NCI-H446 (cell line): ENCODE measurements around the gene NAE1.

Source experiments
- DNase-seq, 2 experiments: peaks; one replicate each; lab custom pipeline; 2025; lab: John Stamatoyannopoulos, UW

The NAE1 gene

GRCh38 chr16:66850115-66850815 is 19.5 kb upstream of the NAE1 start:
- no peak for DNase-seq

DNA sequence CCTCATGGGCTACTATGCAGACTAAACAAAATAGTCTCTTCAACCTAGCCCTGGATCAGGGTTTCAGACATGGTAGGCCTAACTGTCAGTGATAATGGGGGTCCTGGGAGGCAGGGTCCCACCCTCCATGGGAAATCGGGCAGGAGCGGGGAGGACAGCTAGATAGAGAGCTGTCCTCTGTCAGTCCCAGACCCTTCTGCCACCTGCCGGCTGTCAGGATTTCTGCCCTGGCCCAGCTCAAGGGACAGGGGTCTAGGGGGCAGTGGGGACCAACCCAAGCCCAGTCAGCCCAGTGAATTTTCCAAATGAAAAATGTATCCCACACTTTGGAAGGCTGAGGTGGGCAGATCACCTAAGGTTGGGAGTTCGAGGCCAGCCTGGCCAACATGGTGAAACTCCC is 18.8 kb upstream of the NAE1 start:
- no peak for DNase-seq

DNA sequence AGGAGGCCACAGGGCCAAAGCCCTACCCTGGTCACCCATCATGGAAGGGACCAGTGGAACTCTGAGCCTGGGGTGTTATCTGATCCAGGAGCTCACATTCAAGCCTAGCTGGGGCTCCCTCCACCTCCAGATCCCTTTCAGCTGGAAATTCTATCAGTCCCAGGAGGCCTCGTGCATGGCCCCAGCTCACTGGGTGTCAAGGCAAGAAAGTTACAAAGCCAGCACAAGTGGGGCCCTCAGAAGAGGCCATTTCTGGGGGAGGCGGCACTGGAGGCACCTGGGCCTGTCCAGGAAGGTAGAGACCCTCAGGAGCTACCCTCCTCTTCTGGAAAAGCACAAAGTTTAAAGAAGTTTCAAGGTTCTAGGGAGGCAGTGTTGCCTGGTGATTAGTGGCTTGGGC is 18.2 kb upstream of the NAE1 start:
- no peak for DNase-seq

DNA sequence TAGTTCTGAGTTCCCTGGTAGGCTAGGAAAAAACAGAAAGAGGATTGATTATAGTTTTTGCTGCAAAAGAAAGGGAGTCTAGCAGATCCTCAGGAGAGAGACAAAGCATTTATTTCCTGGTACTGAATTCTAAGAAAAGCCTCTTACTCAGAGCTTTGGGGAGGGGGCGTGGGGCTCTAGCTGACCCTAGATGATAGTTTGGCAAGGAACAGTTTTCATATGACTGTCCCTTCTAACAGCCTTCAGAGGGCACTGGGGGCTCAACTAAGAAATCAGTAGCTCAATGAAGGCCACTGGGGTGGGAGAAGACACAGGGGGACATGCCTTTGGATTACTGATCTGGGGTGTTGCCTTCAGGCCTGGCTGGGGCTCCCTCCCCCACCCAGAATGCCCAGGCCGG is 17.4 kb upstream of the NAE1 start:
- no peak for DNase-seq

GRCh38 chr16:66847533-66848067 is 16.8 kb upstream of the NAE1 start:
- DNase-seq = no peak

DNA sequence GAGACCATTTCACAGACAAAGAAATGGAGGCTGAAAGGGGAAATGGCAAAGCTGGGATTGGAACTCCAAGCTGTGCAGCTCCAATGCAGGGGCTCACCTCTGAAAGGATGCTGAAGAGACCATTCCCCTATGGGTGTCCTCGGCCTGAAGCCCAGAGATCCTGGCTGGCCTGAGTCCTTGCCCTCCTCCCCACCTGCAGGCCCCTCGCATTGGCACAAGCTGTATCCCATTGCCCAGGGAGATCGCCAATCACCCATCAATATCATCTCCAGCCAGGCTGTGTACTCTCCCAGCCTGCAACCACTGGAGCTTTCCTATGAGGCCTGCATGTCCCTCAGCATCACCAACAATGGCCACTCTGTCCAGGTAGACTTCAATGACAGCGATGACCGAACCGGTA is 16.1 kb upstream of the NAE1 start:
- no peak for DNase-seq

GRCh38 chr16:66846266-66846665 is 15.5 kb upstream of the NAE1 start:
- DNase-seq = no peak

DNA sequence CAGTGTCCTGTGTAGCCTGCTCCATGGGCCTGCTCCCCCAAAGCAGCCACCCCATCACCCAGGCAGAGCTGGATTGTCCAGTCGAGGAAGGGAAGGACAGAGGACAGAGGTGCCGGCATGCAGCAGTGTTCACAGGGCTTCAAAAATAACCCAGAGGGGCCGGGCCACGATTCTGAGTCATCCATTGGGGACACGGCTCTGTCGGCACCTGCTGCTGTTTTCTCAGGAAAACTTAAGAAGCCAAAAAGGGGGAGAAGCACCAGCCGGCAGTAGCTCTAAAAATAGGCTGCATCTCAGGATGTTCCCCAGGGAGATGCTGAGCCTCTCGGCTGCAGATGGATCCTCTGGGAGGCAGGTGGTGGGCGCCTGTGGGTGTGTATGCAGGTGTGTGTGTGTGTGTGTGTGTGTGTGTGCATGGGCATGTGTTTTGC is 15.0 kb upstream of the NAE1 start:
- peak in 1 of 2 experiments; percentile 26 for DNase-seq

DNA sequence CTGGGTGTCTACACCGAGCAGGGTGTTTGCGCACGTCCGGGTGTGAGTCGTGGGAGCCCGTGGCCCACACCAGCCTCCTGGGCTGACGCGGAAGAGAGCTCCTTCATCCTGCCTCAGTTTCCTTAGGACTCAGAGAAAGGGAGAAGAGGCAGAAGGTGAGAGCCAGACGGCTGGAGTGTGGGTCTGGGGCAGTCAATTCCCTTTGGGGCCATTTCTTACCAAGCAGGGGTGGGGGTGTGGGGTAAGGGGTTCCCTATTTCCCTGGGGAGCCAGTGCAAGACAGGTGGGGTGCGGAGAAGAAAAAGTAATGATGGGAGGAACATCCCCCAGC is 14.3 kb upstream of the NAE1 start:
- DNase-seq = no peak

GRCh38 chr16:66844342-66845079 is 13.7 kb upstream of the NAE1 start, which contains the start of gene CA7:
CA7 (plus strand) TSS chr16:66844414; CDS start chr16:66844488, 74 bp downstream.
- DNase-seq = no peak

DNA sequence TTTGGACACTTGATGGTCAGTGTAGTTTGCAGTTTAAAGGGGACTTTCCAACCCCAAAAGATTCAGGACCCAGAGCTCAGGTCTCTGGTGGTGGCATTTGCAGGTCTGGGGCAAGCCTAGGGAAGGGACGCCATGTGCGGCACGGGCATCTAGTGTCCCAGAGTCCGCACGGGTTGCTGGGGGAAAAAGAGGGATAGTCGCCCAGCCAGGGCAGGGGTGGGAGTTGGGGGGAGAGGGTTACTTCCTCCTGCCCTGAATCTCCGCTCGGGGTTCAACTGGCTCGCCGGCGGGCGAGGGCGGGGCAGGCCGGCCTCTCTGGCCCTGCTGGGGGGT is 13.2 kb upstream of the NAE1 start:
- DNase-seq = no peak

- no peak for DNase-seq
Observed at GRCh38 chr16:66843191-66843590, 12.4 kb upstream of the NAE1 start.

DNA sequence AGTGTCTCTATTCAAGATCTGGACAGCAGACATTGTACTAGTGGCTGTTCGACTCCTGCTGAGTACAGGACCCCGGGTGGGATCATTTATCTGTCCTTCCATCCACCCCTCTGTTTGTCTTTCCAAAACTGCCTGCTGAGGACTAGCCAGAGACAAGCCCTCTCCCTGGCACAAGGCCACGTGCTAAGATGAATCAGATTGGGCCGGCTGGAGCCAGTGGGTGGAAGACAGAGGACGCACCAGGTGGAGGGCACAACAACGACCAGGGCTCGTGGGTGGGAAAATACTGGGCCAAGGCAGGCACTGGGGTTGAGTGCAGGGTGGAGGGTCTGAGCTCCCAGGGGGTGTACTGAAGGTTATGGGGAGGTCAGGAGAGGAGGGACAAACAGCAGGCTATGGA is 12.0 kb upstream of the NAE1 start:
- DNase-seq = peak in 1 of 2 experiments; percentile 6

DNA sequence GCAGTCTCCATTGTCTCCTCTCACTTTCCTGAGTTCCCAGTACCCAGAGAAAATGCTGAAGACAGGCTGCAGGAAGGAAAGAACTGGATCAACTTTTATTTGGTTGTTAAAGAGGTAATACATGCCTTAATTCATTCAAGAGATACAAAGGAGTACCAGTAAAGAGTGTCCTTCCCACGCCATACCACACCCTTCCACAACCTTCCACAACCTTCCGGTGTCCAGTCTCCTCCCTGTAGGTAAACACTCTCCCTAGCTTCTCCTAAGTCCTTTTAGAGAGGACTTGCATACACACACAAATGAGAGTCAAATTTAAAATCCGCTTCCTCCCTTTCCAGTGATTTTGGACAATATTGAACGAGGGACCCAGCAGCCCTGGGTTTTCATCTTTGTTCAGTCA is 10.6 kb upstream of the NAE1 start:
- DNase-seq = no peak

DNA sequence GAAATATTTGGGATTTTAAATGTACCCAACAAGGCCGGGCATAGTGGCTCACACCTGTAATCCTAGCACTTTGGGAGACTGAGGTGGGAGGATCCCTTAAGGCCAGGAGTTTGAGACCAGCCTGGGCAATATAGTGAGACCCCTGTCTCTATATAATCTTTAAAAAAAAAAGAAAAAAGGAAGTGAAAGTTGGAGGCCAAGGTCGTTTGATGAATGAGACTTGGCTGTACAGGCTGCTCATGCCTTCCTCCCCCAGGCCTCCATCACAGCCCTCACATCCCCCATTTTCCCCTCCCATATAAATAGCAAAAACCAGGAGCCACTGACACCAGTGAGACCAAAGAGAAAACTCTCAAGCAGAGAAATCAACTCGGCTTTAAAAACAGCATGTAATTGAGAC is 10.1 kb upstream of the NAE1 start:
- no peak for DNase-seq

DNA sequence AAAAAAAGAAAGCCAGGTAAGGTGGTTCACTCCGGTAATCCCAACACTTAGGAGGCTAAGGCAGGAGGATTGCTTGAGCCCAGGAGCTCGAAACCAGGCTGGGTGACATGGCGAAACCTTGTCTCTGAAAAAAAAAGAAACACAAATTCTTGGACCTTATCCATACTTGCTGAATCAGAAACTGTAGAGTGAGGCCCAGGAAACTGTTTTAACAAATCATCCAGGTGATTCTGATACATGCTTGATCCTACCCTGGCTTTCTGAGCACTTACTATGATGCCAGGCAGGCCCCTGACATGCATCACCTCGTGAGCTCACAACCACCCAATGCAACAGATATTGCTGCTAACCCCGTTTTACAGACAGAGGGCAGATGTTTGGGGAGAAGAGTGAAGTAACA is 4.0 kb upstream of the NAE1 start:
- no peak for DNase-seq

DNA sequence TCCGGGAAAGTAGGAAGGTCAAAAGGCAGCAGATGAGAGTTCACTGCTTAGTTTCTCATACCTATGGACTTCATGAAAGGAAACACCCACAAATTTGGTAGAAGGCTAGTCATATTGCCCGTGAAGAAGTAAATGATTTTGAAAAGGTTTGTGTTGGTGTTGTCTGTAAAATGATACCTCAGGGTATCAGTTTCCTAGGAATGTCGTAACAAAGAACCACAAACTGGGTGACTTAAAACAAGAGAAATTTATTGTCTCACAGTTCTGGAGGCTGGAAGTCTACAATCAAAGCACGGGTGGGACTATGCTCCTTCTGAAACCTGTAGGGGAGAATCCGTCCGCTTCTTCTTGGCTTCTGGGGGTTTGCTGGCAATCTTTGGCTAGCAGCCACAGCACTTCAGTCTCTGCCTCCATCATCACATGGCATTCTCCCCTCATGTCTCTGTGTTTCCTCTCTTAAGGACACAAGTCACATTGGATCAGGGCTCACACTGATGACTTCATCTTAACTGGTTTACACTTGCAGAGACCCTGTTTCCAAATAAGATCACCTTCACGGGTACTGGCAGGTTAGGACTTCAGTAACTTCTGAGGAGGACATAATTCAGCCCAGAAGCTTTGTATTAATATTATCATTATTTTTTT is 2.0 kb upstream of the NAE1 start:
- no peak for DNase-seq

- DNase-seq = no peak
Observed at GRCh38 chr16:66832190-66832589, 1.4 kb upstream of the NAE1 start.

GRCh38 chr16:66824006-66824405 is 6.8 kb downstream of the NAE1 start:
- DNase-seq = no peak

DNA sequence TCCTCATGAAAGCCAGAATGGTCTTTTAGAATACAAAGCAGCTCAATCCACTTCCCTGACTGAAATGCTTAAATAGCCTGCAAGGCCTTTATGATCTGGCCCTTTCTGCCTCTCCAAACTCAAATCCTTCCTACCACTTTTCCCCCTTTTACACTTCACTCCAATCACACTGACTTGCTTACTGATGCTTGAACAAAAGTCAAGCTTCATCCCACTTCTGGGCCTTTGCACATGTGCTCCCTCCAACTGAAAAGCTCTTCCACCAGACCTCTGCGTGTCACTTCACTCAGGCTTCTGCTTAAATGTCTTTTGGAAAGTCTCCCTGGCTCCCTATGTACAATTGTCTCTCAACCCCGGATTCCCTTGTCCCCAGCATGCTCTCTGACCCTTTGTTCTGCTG is 16.0 kb downstream of the NAE1 start:
- DNase-seq = no peak

DNA sequence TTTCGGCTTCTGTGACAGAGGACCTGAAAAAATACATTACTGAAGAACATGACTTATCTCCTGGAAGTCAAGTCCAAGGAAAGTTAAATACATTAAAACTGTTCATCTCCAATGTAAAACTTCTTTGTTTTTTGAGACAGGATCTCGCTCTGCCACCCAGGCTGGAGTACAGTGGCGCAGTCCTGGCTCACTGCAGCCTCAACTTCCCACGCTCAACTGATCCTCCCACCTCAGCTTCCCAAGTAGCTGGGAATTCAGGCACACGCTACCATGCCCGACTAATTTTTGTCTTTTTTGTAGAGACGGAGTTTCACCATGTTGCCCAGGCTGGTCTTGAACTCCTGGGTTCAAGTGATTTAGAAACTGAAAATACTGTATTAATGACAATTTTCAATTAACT is 19.7 kb downstream of the NAE1 start:
- DNase-seq = no peak

DNA sequence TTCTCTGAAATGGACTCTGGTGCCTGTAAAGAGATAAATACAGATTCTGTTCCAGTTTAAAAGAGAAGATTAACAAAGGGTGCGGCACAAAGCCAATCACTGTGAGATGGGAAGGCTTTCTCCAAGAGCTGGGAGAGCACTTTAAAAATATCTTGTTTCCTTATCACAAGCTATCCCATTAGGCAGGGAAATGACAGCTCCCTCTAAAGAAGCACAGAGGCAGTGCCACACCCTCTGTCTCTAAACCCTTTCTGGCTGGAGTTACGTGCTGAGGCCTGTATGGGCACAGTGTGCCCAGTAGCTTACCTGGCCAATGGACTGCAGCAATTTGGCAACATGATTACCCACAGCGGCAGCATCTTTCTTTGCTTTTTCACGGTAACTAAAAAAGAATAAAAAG is 20.4 kb downstream of the NAE1 start:
- DNase-seq = no peak

GRCh38 chr16:66809765-66810164 is 21.0 kb downstream of the NAE1 start:
- no peak for DNase-seq
